HL-60 (cell line): ENCODE data around the gene NKAIN2.

Experiments used
- DNase-seq, 2 experiments: peaks; one replicate each; pipeline ENCODE4 v3.0.0-alpha.2; 2010 to 2020; ENCODE audit warnings: low read depth in 1 of 2, low spot score in 1 of 2
- H3K27ac ChIP-seq: fragments of 250-450 bp; sonication (Bioruptor Pico); replicated peaks from 2 replicates; pipeline ENCODE4 v1.5.1; 2020; ENCODE audit warnings: mild to moderate bottlenecking, moderate library complexity
- H3K27me3 ChIP-seq: fragments of 250-450 bp; sonication (Bioruptor Pico); 2 replicates; pipeline ENCODE4 v1.5.1; 2021; ENCODE audit warnings: mild to moderate bottlenecking, moderate library complexity; ENCODE audit not compliant: insufficient read depth, poor library complexity, severe bottlenecking
- H3K4me3 ChIP-seq: replicated peaks from 2 replicates; pipeline ENCODE4 v1.5.1; 2011; ENCODE audit warnings: mild to moderate bottlenecking, control low read depth, low read length; ENCODE audit not compliant: insufficient read depth
- GABPA ChIP-seq: IDR thresholded peaks from 2 replicates; pipeline ENCODE4 v1.6.1; 2012; ENCODE audit warnings: low read depth
- POLR2AphosphoS5 ChIP-seq: IDR thresholded peaks from 2 replicates; pipeline ENCODE4 v1.6.1; 2012; ENCODE audit warnings: low read depth
- SPI1 ChIP-seq: IDR thresholded peaks from 2 replicates; pipeline ENCODE4 v1.6.1; 2012; ENCODE audit warnings: low read depth, mild to moderate bottlenecking, borderline replicate concordance
- TF ChIP-seq, protein P1 (sequence below): IDR thresholded peaks from one replicate; pipeline ENCODE4 v1.5.1; 2011; ENCODE audit warnings: low read length, control low read depth, inconsistent platforms; ENCODE audit not compliant: insufficient read depth
- TF ChIP-seq, protein P2 (sequence below): IDR thresholded peaks from 2 replicates; pipeline ENCODE4 v1.6.1; 2012; ENCODE audit warnings: low read depth; ENCODE audit not compliant: insufficient replicate concordance

The NKAIN2 gene

DNA sequence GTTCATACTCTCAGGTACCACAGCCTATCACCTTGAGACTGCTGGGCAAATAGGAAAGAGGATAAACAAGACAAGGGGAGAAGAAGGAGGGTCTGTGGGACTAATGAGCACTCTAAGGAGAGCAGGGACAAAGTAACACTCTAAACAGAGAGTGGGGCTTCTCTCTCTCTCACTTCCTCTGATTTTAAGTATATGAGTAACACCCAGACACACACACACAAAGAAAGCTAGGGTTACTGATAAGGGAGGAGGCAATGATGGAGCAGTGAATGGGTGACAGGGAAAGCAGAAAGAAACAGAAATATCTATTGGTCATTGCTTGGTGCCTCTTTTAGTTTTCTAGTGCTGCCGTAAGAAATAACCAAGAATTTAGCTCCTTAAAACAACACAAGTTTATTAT, 1062.4 kb downstream of the NKAIN2 start:
- Histone ChIP-seq H3K27ac (no peak overlapping the region), H3K4me3 (no peak overlapping the region), H3K27me3 (peaks cover 2% of the 10 kb centered on the region)
- TF ChIP-seq POLR2AphosphoS5 (no peak), SPI1 (no peak), GABPA (no peak)
- TF ChIP-seq, protein P1, sequence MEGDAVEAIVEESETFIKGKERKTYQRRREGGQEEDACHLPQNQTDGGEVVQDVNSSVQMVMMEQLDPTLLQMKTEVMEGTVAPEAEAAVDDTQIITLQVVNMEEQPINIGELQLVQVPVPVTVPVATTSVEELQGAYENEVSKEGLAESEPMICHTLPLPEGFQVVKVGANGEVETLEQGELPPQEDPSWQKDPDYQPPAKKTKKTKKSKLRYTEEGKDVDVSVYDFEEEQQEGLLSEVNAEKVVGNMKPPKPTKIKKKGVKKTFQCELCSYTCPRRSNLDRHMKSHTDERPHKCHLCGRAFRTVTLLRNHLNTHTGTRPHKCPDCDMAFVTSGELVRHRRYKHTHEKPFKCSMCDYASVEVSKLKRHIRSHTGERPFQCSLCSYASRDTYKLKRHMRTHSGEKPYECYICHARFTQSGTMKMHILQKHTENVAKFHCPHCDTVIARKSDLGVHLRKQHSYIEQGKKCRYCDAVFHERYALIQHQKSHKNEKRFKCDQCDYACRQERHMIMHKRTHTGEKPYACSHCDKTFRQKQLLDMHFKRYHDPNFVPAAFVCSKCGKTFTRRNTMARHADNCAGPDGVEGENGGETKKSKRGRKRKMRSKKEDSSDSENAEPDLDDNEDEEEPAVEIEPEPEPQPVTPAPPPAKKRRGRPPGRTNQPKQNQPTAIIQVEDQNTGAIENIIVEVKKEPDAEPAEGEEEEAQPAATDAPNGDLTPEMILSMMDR = no peak
- TF ChIP-seq, protein P2, sequence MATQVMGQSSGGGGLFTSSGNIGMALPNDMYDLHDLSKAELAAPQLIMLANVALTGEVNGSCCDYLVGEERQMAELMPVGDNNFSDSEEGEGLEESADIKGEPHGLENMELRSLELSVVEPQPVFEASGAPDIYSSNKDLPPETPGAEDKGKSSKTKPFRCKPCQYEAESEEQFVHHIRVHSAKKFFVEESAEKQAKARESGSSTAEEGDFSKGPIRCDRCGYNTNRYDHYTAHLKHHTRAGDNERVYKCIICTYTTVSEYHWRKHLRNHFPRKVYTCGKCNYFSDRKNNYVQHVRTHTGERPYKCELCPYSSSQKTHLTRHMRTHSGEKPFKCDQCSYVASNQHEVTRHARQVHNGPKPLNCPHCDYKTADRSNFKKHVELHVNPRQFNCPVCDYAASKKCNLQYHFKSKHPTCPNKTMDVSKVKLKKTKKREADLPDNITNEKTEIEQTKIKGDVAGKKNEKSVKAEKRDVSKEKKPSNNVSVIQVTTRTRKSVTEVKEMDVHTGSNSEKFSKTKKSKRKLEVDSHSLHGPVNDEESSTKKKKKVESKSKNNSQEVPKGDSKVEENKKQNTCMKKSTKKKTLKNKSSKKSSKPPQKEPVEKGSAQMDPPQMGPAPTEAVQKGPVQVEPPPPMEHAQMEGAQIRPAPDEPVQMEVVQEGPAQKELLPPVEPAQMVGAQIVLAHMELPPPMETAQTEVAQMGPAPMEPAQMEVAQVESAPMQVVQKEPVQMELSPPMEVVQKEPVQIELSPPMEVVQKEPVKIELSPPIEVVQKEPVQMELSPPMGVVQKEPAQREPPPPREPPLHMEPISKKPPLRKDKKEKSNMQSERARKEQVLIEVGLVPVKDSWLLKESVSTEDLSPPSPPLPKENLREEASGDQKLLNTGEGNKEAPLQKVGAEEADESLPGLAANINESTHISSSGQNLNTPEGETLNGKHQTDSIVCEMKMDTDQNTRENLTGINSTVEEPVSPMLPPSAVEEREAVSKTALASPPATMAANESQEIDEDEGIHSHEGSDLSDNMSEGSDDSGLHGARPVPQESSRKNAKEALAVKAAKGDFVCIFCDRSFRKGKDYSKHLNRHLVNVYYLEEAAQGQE = no peak
- DNase-seq = no peak

DNA sequence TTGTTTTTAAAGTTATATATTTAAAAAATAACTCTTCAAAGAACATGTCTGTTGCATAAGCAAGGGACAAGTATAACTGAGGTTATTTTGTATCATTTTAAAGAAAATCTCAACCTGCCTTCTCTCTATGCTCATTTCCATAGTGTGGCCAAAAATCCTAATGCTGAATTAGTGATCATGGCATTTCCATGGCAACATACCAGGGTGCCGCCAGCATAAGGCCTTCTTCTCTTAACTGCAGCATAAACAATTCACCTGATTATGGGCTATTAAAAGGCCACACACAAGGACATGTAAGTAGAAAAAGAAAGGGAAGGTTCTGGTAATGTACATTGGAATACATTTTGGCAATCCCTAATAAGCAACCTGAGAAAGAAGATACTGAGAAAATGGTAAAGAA, 1063.5 kb downstream of the NKAIN2 start:
- Histone ChIP-seq H3K27me3 (peaks cover 2% of the 10 kb centered on the region), H3K4me3 (no peak overlapping the region), H3K27ac (no peak overlapping the region)
- DNase-seq = no peak
- TF ChIP-seq, protein P2 = no peak
- TF ChIP-seq, protein P1 = no peak

DNA sequence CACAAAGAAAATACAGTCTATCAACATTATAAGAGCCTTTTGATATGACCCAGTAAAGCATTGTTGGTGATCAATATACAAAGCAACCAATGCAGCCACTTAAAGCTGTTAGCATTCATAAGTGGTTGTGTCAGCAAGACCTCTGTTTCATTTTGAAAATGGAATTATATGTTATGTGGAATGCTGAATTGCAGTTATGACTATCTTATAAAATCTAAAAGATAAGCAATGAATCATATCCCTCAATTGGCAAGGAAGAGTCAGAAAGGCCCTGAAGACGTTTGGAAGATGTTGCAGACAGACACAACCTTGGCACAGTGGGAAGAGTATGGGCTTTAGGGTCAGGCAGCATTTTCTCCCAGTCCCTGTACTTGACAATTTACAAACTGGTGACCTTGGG, 1064.8 kb downstream of the NKAIN2 start:
- H3K27ac ChIP-seq = no peak overlapping the region
- DNase-seq = no peak
- TF ChIP-seq, protein P1 = no peak
- TF ChIP-seq SPI1 (no peak), POLR2AphosphoS5 (no peak)
- TF ChIP-seq, protein P2 = no peak
- H3K27me3 ChIP-seq = peaks cover 2% of the 10 kb centered on the region
- no peak overlapping the region for H3K4me3 ChIP-seq
